SH-SY5Y (cell line): ENCODE measurements around the gene ADAMTS18.

Experiments
- GATA2 ChIP-seq: IDR thresholded peaks from 2 replicates; pipeline ENCODE4 v1.6.1; 2011; ENCODE audit warnings: mild to moderate bottlenecking, low read depth, low read length
- GATA3 ChIP-seq: IDR thresholded peaks from 2 replicates; pipeline ENCODE4 v1.6.1; 2011; ENCODE audit warnings: low read depth, mild to moderate bottlenecking, low read length, moderate library complexity

GRCh38 chr16:77414752-77415231, 20.0 kb downstream of the ADAMTS18 start:
- no peak for TF ChIP-seq GATA2
- TF ChIP-seq GATA3, result no peak
